Karpas-422 (cell line): ENCODE results near the gene MYZAP. TPM values are rescaled to one million over a fixed set of nuclear protein-coding genes. Genes with fewer than 3 reads are reported as not detected.

Experiments used
- DNase-seq: peaks from one replicate; pipeline ENCODE4 v3.0.0-alpha.2; 2015
- H2AFZ ChIP-seq: fragments of 200-600 bp; sonication (generic); 2 replicates; pipeline ENCODE4 v1.6.1; 2014; ENCODE audit warnings: antibody characterized with exemption, low read length, mixed read lengths
- H3K27ac ChIP-seq: fragments of 200-600 bp; sonication (generic); 2 replicates; pipeline ENCODE4 v1.5.1; 2014; ENCODE audit warnings: mild to moderate bottlenecking, low read length, moderate library complexity
- H3K27me3 ChIP-seq: fragments of 200-600 bp; sonication (generic); 2 replicates; pipeline ENCODE4 v1.6.1; 2014; ENCODE audit warnings: low read length, mixed read lengths
- H3K36me3 ChIP-seq: fragments of 200-600 bp; sonication (generic); 2 replicates; pipeline ENCODE4 v1.6.1; 2014; ENCODE audit warnings: low read length, mixed read lengths; ENCODE audit not compliant: insufficient read depth
- H3K4me1 ChIP-seq: fragments of 200-600 bp; sonication (generic); 2 replicates; pipeline ENCODE4 v1.6.1; 2014; ENCODE audit warnings: mild to moderate bottlenecking, low read length, mixed read lengths
- H3K4me2 ChIP-seq: fragments of 200-600 bp; sonication (generic); 2 replicates; pipeline ENCODE4 v1.6.1; 2014; ENCODE audit warnings: low read length, low read depth, mild to moderate bottlenecking; ENCODE audit not compliant: poor library complexity, severe bottlenecking
- H3K4me3 ChIP-seq: fragments of 200-600 bp; sonication (generic); 2 replicates; pipeline ENCODE4 v1.5.1; 2014; ENCODE audit warnings: mild to moderate bottlenecking, antibody characterized with exemption, low read length, mixed read lengths
- H3K79me2 ChIP-seq: fragments of 200-600 bp; sonication (generic); 2 replicates; pipeline ENCODE4 v1.6.1; 2014; ENCODE audit warnings: mild to moderate bottlenecking, low read length, mixed read lengths
- H3K9ac ChIP-seq: fragments of 200-600 bp; sonication (generic); 2 replicates; pipeline ENCODE4 v1.6.0; 2014; ENCODE audit warnings: low read length
- H3K9me2 ChIP-seq: fragments of 200-600 bp; sonication (generic), shearing (Covaris generic); replicated peaks from 2 replicates; pipeline ENCODE4 v1.6.0; 2014; ENCODE audit warnings: mild to moderate bottlenecking, low read length, moderate library complexity; ENCODE audit not compliant: insufficient read depth
- H3K9me3 ChIP-seq: fragments of 300-700, 200-600 bp; sonication (generic); 2 replicates; pipeline ENCODE4 v1.6.1; 2014; ENCODE audit warnings: low read length, mixed read lengths
- H4K20me1 ChIP-seq: fragments of 200-600 bp; sonication (generic); 2 replicates; pipeline ENCODE4 v1.6.1; 2014; ENCODE audit warnings: mild to moderate bottlenecking, antibody characterized with exemption, low read length, low read depth; ENCODE audit not compliant: insufficient read depth
- total RNA-seq: library from RNA; depleted of rRNA; stranded (reverse); fragments of >200 nt; shearing (Covaris generic); gene quantifications from 2 replicates; pipeline ENCODE4 v1.2.3, GENCODE V29; 2014; ENCODE audit warnings: low replicate concordance

MYZAP gene
- total RNA-seq, 1 experiment from 2014 or later, result not detected

DNA sequence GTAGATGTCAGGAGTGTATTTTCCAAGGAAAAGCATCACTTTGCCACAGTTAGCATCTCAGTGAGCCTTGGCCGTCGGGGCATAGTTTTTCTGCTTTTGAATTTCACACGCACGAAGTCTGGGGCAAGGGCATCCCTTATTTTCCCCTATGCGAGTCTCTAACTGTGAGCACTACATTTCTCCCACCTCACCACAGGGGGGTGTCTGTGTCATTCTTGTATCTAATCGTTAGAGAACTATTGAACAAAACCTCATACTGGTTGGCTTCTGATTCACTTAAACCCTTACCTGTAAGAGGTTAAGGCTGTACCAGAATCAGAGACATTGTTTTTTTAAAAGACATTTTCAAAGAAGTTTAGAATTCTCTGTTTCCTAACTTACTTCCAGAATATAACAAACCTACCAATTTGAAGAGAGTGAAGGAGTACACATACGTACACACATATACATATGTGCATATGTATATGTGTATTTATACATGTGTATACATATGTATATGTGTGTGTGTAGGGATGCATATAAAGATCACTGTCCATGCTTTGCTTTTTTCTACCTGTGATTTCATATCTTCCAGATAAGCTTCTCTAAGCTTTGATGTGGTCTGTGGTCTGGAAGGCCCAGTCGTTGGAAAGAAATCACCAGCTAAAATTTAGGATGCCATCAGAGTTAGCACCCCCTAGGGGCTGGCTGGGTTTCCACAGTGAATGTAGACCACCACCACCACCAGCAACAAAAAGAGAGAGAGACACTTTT, 49.4 kb downstream of the MYZAP start:
- H3K27ac ChIP-seq, result no peak overlapping the region
- no peaks in the 10 kb centered on the region for H3K27me3 ChIP-seq
- no peak overlapping the region for H3K4me3 ChIP-seq
- H3K36me3 ChIP-seq, result no peaks in the 10 kb centered on the region
- no peak overlapping the region for H3K4me2 ChIP-seq
- H2AFZ ChIP-seq, result no peak overlapping the region
- no peaks in the 10 kb centered on the region for H3K9me3 ChIP-seq
- DNase-seq, result peak; percentile 63
- H3K9ac ChIP-seq, result no peak overlapping the region
- no peaks in the 10 kb centered on the region for H4K20me1 ChIP-seq
- no peaks in the 10 kb centered on the region for H3K4me1 ChIP-seq
- H3K79me2 ChIP-seq, result no peaks in the 10 kb centered on the region
- no peaks in the 10 kb centered on the region for H3K9me2 ChIP-seq

DNA sequence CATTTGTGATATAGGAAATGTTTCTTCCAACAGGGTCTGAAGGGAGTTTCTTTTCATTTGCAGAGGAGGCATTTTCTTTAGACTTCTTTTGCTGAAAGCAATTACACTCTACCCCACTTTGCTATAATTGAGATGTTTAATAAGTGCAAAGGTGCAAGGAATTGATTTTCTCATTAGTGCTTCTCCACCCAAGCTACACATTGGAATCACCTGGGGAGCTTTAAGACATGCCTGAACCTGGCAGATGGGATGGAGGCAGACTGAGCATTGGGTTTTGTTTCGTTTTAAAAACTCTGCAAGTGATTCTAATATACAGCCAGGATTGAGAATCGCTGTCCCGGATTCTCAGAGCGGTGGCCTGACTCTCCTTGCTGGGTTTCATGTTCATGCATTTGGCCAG, 52.1 kb downstream of the MYZAP start:
- Histone ChIP-seq H2AFZ (no peak overlapping the region), H3K9me2 (no peaks in the 10 kb centered on the region), H3K79me2 (no peaks in the 10 kb centered on the region), H3K9ac (no peak overlapping the region), H3K4me1 (no peaks in the 10 kb centered on the region), H3K4me3 (no peak overlapping the region), H3K4me2 (no peak overlapping the region), H3K9me3 (no peaks in the 10 kb centered on the region), H3K27me3 (no peaks in the 10 kb centered on the region), H4K20me1 (no peaks in the 10 kb centered on the region), H3K27ac (no peak overlapping the region), H3K36me3 (no peaks in the 10 kb centered on the region)
- DNase-seq, result no peak

DNA sequence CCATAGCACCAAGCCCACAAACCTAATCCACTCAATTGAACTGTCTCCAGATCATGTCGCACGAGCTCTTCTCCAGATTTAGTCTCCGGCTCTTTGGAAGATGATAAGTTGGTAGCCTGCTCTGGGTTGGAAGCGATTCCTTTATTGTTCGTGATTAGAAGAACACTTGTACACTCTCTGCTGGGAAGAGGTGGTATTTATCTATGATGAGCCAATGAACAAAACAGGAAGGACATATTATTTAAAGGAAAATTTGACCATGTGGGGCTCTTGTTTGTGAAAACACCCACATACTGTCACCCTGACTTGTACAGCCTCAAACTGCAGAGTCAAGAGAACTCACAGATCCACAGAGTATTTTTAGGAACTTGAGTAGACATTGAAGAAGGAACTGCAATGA, 54.4 kb downstream of the MYZAP start:
- no peak overlapping the region for H3K4me2 ChIP-seq
- H2AFZ ChIP-seq, result no peak overlapping the region
- H3K9ac ChIP-seq, result no peak overlapping the region

DNA sequence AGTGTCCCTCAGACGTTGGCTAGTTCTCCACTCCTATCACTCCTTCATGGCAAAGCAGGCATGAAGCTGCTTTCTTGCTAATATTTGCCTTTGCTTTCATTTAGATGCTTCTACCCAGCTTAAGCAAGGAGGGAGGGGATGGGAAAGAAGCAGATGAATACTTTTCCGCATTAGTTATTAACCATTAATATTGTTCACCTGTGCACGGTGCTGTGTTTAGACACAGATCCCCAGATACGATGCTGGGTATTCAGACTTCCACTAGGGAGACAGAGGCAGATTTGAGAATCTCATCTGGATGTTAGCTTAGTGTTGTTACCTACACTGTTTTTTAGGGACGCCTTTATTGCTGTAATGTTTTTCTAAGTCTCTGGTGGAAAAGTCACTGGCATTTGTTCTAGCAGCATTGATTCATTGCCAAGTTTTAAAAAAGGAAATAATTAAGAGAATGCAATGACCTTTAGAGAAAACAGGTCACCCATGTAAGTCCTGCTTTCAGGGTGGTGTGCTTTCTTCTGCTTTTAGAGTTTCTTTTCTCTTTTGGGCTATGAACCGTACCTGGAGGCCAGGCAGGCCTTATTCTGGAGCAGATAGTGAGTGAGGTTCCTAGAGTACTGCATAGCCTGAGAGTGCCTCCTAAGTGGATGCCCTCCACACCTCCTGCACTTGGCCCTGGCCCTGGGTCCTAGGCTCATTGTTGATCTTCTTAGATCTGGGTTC, 55.5 kb downstream of the MYZAP start:
- Histone ChIP-seq H3K4me2 (no peak overlapping the region), H3K9ac (no peak overlapping the region), H3K4me3 (no peak overlapping the region)

More for the DNA sequence above, 54.4 kb downstream of the MYZAP start:
- H3K9me3 ChIP-seq, result no peaks in the 10 kb centered on the region
- H3K4me3 ChIP-seq, result no peak overlapping the region
- H3K9me2 ChIP-seq, result no peaks in the 10 kb centered on the region
- no peaks in the 10 kb centered on the region for H3K36me3 ChIP-seq
- H3K27ac ChIP-seq, result no peak overlapping the region
- H3K27me3 ChIP-seq, result no peaks in the 10 kb centered on the region
- H4K20me1 ChIP-seq, result no peaks in the 10 kb centered on the region
- no peaks in the 10 kb centered on the region for H3K4me1 ChIP-seq
- DNase-seq, result no peak
- no peaks in the 10 kb centered on the region for H3K79me2 ChIP-seq

GRCh38 chr15:57647791-57648130, 56.1 kb downstream of the MYZAP start:
- no peaks in the 10 kb centered on the region for H4K20me1 ChIP-seq
- H3K9ac ChIP-seq, result no peak overlapping the region
- H3K27me3 ChIP-seq, result no peaks in the 10 kb centered on the region
- H3K36me3 ChIP-seq, result no peaks in the 10 kb centered on the region
- H2AFZ ChIP-seq, result no peak overlapping the region
- H3K9me3 ChIP-seq, result no peaks in the 10 kb centered on the region
- H3K27ac ChIP-seq, result no peak overlapping the region
- H3K4me2 ChIP-seq, result no peak overlapping the region
- H3K4me3 ChIP-seq, result no peak overlapping the region
- no peaks in the 10 kb centered on the region for H3K4me1 ChIP-seq
- DNase-seq, result no peak
- H3K9me2 ChIP-seq, result no peaks in the 10 kb centered on the region
- no peaks in the 10 kb centered on the region for H3K79me2 ChIP-seq

More for the DNA sequence above, 55.5 kb downstream of the MYZAP start:
- Histone ChIP-seq H3K4me1 (no peaks in the 10 kb centered on the region), H3K9me3 (no peaks in the 10 kb centered on the region), H3K27ac (no peak overlapping the region), H3K9me2 (no peaks in the 10 kb centered on the region), H3K36me3 (no peaks in the 10 kb centered on the region), H3K79me2 (no peaks in the 10 kb centered on the region), H2AFZ (no peak overlapping the region), H3K27me3 (no peaks in the 10 kb centered on the region), H4K20me1 (no peaks in the 10 kb centered on the region)
- no peak for DNase-seq

DNA sequence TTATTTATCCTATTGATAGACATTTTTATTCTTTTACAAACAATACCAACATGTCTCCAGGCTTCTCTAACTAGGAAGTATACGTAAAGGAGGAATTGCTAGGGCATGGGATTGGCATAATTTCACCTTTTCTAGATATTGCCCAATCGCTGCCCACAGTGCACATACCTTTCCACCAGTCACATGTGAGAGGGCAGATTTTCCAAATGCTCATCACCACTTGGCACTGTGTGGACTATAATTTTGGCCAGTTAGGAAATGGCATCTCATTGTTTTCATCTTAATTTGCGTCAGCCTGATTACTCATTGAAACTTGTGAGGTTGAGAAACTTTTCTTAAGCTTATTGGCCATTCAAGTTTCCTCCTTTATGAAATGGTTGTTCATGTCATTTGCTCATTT, 57.4 kb downstream of the MYZAP start:
- Histone ChIP-seq H3K4me3 (no peak overlapping the region), H3K27me3 (no peaks in the 10 kb centered on the region), H2AFZ (no peak overlapping the region), H4K20me1 (no peaks in the 10 kb centered on the region), H3K4me1 (no peaks in the 10 kb centered on the region), H3K4me2 (no peak overlapping the region), H3K9ac (no peak overlapping the region), H3K27ac (no peak overlapping the region), H3K36me3 (no peaks in the 10 kb centered on the region), H3K9me2 (no peaks in the 10 kb centered on the region), H3K79me2 (no peaks in the 10 kb centered on the region), H3K9me3 (no peaks in the 10 kb centered on the region)
- no peak for DNase-seq

DNA sequence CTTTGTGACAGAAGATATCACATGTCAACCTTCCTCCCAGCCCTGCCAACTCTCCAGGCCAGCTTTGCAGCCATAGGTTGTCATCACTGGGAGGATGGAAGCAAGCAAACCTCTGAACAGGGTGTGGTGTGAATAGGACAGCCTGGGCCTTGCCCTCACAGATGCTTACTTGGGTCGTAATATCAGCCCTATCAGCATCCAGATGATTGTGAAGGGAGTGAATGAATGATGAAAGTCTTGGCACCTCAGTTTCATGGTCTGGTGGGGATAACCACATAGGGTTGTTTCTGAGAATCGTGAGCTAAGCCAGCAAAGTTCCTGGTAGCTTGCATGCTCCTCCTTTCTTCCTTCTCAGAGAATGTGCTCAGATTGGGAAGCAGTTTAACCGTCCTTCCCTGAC, 59.7 kb downstream of the MYZAP start:
- Histone ChIP-seq H3K9me3 (no peaks in the 10 kb centered on the region), H2AFZ (no peak overlapping the region), H3K4me2 (no peak overlapping the region), H3K9me2 (no peaks in the 10 kb centered on the region), H3K36me3 (no peaks in the 10 kb centered on the region), H4K20me1 (no peaks in the 10 kb centered on the region), H3K9ac (no peak overlapping the region), H3K27ac (no peak overlapping the region), H3K27me3 (no peaks in the 10 kb centered on the region), H3K4me3 (no peak overlapping the region), H3K4me1 (no peaks in the 10 kb centered on the region), H3K79me2 (no peaks in the 10 kb centered on the region)
- DNase-seq, result no peak

- H2AFZ ChIP-seq, result no peak overlapping the region
- no peaks in the 10 kb centered on the region for H3K36me3 ChIP-seq
- H3K4me3 ChIP-seq, result no peak overlapping the region
- no peaks in the 10 kb centered on the region for H3K9me2 ChIP-seq
- H3K9ac ChIP-seq, result no peak overlapping the region
- no peak overlapping the region for H3K27ac ChIP-seq
- H4K20me1 ChIP-seq, result no peaks in the 10 kb centered on the region
- H3K9me3 ChIP-seq, result no peaks in the 10 kb centered on the region
- no peaks in the 10 kb centered on the region for H3K27me3 ChIP-seq
- H3K79me2 ChIP-seq, result no peaks in the 10 kb centered on the region
- H3K4me1 ChIP-seq, result no peaks in the 10 kb centered on the region
- no peak for DNase-seq
- H3K4me2 ChIP-seq, result no peak overlapping the region
These were observed 60.8 kb downstream of the MYZAP start for GRCh38 chr15:57652481-57652880.
